Measurements from ENCODE around the gene SYK.

SYK gene

DNA sequence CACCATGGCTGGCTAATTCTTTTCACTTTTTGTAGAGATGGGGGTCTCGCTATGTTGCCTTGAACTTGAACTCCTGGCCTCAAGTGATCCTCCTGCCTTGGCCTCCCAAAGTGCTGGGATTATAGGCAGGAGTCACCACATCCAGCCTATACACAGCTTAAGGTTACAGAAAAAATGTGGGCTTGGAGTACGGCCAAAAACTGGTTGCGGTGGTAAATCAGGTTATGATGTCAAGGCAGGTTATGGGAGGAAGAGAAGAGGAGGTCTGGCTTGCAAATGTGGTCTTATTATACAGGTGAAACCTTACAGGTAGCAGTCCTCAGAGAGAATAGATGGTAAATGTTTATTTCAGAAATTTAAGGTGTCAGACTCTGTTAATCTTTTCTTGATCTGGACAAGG, 30.7 kb upstream of the SYK start:
- DNase-seq (ENCODE audit: low read depth): no peak
- TF ChIP-seq, protein P1, sequence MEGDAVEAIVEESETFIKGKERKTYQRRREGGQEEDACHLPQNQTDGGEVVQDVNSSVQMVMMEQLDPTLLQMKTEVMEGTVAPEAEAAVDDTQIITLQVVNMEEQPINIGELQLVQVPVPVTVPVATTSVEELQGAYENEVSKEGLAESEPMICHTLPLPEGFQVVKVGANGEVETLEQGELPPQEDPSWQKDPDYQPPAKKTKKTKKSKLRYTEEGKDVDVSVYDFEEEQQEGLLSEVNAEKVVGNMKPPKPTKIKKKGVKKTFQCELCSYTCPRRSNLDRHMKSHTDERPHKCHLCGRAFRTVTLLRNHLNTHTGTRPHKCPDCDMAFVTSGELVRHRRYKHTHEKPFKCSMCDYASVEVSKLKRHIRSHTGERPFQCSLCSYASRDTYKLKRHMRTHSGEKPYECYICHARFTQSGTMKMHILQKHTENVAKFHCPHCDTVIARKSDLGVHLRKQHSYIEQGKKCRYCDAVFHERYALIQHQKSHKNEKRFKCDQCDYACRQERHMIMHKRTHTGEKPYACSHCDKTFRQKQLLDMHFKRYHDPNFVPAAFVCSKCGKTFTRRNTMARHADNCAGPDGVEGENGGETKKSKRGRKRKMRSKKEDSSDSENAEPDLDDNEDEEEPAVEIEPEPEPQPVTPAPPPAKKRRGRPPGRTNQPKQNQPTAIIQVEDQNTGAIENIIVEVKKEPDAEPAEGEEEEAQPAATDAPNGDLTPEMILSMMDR (IDR thresholded peaks at IDR 0.05; ENCODE audit: low read depth, low read length, missing control alignments): no peak
- H3K4me3 ChIP-seq (ENCODE audit: low read depth, low read length): no peak overlapping the region
- in situ Hi-C loops (cut with HindIII; ENCODE audit: low sequenced_read_pairs): no loop called here

DNA sequence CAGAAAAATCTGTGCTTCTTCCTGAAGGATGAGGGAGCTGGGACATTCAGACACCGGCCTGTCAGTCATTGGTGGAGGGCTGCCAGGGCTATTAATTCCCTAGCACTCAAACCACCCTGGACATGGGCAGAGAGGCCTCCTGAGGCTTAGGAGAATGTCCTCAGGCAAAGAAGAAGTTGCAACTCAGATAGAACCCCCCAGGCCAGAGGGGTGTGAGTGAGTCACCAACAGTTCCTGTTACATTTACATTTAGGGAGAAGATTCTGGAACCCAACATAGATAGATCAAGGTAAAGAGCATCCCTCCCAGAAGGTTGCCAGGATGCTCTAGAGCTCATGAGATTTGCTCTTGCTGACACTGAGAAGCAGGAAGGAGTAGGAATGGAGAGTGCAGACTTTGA, 29.2 kb upstream of the SYK start:
- no peak for DNase-seq (ENCODE audit: low read depth)
- no peak overlapping the region for H3K4me3 ChIP-seq (ENCODE audit: low read depth, low read length)
- TF ChIP-seq, protein P1 (IDR thresholded peaks at IDR 0.05; ENCODE audit: low read depth, low read length, missing control alignments): no peak
- in situ Hi-C loops (cut with HindIII; ENCODE audit: low sequenced_read_pairs): no loop called here

DNA sequence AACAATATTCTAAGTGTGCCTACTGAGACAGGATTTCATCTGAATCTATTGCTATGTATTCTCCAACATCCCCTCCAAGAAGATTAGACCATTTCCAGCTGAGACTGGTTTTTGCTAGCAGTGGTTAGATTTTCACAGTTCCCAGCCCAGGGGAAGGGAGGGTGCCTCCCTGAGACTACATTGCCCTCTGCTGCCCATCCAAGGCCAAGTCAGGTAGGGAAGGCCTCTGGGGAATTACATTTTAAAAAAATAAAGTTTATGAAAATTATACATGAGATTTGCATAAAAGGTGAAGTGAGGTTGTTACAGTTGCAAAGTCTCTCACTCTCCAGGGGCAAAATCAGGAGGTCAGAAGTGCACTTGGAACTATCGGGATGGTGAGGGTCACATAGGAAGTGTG, 28.0 kb upstream of the SYK start:
- DNase-seq (ENCODE audit: low read depth): no peak
- H3K4me3 ChIP-seq (ENCODE audit: low read depth, low read length): no peak overlapping the region
- TF ChIP-seq, protein P1 (IDR thresholded peaks at IDR 0.05; ENCODE audit: low read depth, low read length, missing control alignments): no peak
- in situ Hi-C loops (cut with HindIII; ENCODE audit: low sequenced_read_pairs): no loop called here

DNA sequence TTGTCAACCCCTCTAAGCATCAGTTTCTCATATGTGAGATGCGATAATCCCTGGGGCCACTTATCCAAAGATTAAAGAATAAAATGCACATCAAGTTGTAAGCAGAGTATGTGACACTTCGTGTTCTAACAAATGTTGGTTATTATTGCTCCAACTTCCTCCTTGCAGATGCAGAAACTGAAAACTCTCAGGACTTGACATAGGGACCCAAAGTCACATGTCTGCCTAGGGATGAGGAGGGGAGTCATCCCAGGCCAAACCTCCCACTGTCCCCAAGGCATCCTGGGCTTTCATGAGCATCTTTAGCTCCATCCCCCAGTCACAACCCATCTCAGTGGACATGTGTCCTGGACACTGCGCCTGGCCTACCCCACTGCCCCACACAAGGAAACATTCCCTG, 27.5 kb upstream of the SYK start:
- in situ Hi-C loops (cut with HindIII; ENCODE audit: low sequenced_read_pairs): no loop called here
- no peak overlapping the region for H3K4me3 ChIP-seq (ENCODE audit: low read depth, low read length)
- no peak for DNase-seq (ENCODE audit: low read depth)
- TF ChIP-seq, protein P1 (IDR thresholded peaks at IDR 0.05; ENCODE audit: low read depth, low read length, missing control alignments): no peak

DNA sequence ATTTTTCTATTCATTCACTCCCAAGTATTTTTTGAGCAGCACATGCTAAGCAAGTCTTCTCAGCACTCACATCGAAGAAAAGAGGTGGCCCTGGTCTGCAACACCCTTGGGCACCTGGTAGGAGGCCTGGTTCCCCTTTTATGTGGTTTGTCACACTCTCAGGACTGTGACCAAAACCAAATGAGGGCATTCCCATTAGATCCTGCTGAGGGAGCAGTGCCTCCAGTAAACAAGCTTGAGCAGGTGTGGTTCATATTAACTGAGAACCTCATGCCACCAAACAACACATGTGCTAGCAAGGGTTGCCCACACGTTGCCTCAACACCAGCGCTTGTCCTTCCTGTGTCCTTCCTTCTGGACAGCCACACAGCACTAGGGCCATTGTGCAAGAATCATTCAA, 26.9 kb upstream of the SYK start:
- no peak overlapping the region for H3K4me3 ChIP-seq (ENCODE audit: low read depth, low read length)
- no peak for DNase-seq (ENCODE audit: low read depth)
- TF ChIP-seq, protein P1 (IDR thresholded peaks at IDR 0.05; ENCODE audit: low read depth, low read length, missing control alignments): no peak
- in situ Hi-C loops (cut with HindIII; ENCODE audit: low sequenced_read_pairs): no loop called here

DNA sequence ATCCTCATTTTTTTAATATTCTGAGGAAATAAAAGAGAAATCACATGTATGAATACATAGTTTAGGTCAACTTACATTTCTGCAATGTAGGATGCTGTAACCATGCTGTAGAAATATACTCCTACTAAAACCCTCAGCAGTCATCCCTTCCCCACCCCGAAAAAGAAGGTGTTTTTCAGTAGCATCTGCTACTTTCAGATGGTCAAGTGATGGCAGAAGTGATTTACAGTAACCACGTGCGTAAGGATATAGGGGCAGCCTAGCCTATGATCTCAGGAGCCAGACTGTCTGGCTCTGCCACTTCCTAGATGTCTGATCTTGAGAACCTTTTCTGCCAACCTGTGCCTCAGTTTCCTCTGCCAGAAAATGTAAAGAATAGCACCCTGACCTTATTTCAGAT, 26.0 kb upstream of the SYK start:
- in situ Hi-C loops (cut with HindIII; ENCODE audit: low sequenced_read_pairs): no loop called here
- TF ChIP-seq, protein P1 (IDR thresholded peaks at IDR 0.05; ENCODE audit: low read depth, low read length, missing control alignments): no peak
- no peak for DNase-seq (ENCODE audit: low read depth)
- no peak overlapping the region for H3K4me3 ChIP-seq (ENCODE audit: low read depth, low read length)

DNA sequence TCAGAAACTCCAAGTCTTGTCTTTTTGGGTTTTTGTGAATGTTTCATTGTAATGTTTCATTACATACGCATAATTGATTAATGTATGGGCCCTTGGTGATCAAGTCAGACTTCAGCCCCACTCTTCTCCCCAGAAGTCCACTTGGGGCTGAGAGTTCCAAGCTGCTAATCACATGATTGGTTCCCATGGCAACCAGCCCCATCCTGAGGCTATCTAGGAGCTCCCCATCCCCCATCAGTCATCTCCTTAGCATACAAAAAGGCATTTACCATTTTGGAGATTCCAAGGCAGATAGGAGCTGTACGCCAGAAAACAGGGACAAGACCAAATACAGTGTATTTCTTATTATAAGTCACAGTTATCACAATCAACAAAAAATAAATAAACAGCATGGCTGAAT, 22.9 kb upstream of the SYK start:
- DNase-seq (ENCODE audit: low read depth): no peak
- H3K4me3 ChIP-seq (ENCODE audit: low read depth, low read length): no peak overlapping the region
- in situ Hi-C loops (cut with HindIII; ENCODE audit: low sequenced_read_pairs): no loop called here
- TF ChIP-seq, protein P1 (IDR thresholded peaks at IDR 0.05; ENCODE audit: low read depth, low read length, missing control alignments): no peak
